Suppressor macrophage treated with lipopolysaccharide for 4 hours (primary cell): ENCODE measurements around the gene BARHL2.

Source experiments
- DNase-seq: peaks from one replicate; pipeline ENCODE4 v3.0.0-alpha.2; 2020

The BARHL2 gene

GRCh38 chr1:90716552-90717355 is at the start of gene BARHL2:
TSS of gene BARHL2 (minus strand) at chr1:90717302. CDS start at chr1:90717195, 107 bp downstream.
- DNase-seq = no peak

GRCh38 chr1:90763930-90764329 is 46.8 kb upstream of the BARHL2 start:
- DNase-seq = no peak

DNA sequence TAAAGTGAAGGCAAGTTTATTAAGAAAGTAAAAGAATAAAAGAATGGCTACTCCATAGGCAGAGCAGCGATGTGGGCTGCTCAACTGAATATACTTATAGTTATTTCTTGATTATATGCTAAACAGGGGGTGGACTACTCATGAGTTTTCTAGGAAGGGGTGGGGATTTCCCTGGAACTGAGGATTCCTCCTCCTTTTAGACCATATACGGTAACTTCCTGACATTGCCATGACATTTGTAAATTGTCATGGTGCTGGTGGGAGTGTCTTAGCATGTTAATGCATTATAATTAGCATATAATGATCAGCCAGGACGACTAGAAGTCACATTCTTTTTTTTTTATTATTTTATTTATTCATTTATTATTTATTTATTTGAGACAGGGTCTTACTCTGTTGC is 46.4 kb upstream of the BARHL2 start:
- no peak for DNase-seq

DNA sequence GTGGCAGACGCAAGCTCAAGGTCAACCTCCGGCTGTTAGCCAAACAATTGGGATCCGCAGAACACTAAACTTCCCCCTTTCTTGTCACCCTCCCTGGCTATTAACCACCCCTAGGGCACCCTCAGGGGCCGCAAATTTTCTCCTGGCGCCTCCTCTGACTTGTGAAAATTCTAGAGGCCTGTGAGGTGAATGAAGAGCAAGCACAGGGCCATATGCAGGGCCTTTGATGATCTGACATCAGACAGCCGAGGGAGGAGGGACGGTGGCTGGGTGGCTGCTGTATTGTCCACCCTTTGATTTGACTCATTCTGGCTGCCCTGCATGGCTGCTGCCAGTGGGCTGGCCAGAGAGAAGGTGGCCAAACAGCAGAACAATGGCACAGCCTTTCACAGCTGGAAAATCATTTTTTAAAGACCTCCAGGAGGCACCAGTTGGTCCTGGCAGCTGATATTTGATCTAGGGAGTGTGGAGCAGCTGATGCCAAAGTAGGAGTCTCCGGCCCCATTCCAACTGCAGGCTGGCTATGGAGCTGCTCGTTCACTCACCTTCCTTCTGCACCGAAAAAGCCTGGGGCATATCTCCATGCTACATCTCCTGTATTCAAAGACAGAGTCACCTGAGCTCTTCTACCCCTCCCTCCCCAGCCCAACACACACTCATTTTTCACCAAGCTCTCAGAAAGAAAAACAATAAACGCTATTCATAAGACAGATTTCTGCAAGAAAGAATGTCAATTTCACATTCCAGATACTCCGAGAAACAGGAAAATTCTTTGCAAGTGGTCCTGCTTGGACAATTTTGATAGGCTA is 44.9 kb upstream of the BARHL2 start:
- DNase-seq = no peak

GRCh38 chr1:90761156-90761555 is 44.1 kb upstream of the BARHL2 start:
- DNase-seq = no peak

DNA sequence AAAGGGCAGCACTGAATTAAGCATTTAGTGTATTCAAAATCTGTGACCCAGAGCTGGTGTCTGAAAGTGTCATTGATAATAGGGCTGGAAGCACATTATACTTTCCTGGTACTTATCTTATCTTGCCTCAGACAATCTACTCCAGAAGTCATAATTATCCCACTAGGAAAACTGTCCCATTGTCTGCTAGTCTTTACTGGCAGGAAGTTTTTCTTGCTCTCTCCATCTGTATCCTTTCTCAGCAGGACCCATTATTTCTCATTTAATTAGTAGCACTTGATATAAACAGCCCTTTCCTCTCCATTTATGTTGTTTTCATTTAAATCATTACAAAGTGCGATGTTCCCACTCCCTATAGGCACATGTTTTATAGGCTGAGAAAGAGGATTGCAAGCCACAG is 36.5 kb upstream of the BARHL2 start:
- no peak for DNase-seq

DNA sequence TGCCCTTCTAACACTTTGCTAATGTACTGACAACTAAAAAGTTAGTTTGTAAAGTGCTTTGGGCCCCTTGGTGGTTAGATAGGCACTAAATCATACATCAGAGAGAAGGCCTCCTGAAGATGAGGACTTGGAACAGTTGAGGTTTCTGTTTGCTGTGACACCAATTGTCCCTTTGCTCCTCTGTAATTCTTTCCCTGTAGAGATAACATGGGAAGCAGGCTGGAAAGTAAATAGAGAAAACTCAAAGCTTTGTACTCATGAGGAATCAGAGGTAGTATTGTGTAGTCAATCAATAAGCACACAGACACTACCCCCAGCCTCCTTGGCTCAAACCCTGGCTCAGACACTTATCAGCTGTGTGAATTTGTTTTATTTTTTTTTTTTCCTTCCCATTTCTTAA is 31.6 kb upstream of the BARHL2 start:
- DNase-seq = no peak

- DNase-seq = no peak
Observed at GRCh38 chr1:90746857-90747256, 29.8 kb upstream of the BARHL2 start.

GRCh38 chr1:90745972-90746371 is 28.9 kb upstream of the BARHL2 start:
- DNase-seq = no peak

DNA sequence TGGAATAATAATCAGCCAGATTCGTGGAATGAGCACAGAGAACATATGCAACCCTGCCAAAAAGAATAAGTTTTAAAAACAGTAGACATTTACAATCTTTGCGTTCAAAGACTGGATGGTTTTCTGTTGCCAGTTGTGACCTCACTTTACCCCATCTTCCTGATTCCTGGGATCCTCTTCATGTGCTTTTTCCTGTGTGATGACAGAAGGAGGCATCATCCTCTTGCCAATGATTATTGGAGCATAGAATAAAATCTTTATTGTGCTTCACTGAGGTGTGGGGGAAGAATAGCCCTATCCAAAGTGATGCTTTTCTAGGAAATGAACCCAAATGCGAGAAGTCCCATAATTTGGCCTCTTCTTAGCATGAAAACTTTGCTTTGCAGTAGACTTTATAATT is 15.0 kb upstream of the BARHL2 start:
- no peak for DNase-seq

GRCh38 chr1:90731382-90732050 is 14.4 kb upstream of the BARHL2 start:
- no peak for DNase-seq

GRCh38 chr1:90730243-90731022 is 13.3 kb upstream of the BARHL2 start:
- no peak for DNase-seq

- DNase-seq = no peak
Observed at GRCh38 chr1:90729504-90730242, 12.6 kb upstream of the BARHL2 start.

DNA sequence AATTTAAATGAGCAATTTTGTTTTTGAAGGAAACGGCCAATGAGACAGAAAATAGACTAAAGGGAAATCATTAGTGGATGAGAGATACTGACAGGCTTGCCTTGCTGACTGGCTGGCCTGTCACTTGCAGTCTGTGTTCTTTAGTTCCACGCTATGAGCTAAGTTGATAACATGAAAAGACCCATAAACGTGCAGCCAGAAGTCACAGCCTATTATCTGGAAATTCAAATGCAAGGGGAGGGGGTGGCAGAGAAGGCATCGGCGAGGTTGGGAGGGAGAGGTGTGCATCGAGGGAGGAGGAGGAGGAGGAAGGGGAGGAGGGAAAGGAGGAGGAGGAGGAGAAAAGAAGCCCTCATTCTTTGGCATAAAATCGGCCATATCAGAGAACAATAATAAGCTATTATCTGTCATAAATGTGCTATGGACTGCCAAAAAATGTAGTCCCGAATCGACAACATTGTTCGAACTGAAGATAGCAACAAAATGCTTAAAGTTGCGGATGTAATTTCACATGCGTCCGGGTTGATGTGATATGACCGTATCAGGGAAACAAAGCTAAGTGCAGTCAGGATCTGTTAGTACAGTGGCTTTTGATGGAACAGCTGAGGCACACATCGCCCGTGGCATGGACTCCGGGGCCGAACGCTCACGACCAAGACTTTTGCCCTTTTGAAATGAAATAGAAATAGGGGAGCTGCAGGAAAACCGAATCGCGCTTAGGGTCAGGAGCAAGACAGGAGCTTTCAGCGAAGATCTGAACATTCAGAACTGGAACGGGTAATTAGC is 11.6 kb upstream of the BARHL2 start:
- no peak for DNase-seq

- DNase-seq = no peak
Observed at GRCh38 chr1:90727917-90728501, 10.9 kb upstream of the BARHL2 start.

DNA sequence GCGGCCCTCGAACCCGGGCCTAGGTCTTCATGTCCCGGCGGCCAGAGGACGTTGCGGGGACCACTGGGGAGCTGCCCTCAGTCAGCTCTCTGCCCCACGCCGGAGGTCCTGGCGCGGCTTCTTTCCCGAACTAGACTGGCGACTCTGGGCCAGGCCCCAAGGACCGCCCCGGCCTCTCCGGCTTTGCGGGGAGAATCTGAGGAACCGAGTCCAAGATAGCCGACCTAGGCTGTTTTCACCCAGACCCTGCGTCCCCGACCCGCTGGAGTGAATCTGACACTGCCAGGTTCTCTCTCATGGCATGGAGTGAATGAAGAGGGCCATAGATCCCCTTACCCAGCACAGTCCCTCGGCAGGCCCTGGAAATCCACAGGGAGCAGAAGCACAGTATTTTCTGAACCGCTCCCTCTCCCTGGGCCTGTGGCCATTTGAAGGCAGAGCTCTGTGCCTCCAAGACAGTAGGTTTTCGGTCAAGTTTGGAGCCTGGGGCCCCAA is 9.9 kb upstream of the BARHL2 start:
- no peak for DNase-seq

GRCh38 chr1:90726425-90726985 is 9.4 kb upstream of the BARHL2 start:
- no peak for DNase-seq

GRCh38 chr1:90725657-90726424 is 8.7 kb upstream of the BARHL2 start:
- no peak for DNase-seq

DNA sequence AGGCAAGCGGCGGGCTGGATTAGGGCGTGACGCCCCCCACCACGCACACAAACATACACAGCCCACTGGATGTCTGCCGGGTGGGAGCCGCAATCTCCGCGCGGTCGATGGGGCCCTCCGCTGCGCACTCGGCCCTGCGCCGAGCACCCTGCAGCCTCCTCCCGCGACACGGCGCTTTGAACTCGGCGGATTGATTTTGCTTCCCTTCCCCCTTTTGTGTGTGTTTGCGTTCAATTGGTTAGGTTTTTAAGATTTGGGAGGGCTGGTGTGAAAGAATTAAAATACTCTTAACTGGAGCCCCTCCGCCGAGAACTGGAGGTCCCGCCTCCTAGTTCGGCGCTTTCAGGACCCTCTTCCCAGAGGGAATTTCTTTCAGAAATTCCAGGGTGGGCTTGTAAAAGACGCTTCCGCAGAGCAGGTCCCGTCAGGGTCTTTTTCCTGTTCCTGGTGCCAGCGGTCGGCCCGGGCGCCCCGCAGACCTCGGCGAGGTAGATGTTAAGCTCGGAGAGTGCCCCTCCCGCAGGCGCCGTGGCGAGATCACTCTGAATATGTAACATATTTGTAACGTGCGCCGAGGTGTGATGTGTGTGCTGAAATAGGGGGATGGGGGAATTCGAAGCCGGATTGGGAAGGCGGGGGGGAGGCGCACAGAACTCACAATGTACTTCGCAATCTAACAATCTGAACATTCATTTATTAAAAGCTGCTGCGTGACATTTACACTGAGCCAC is 8.0 kb upstream of the BARHL2 start:
- DNase-seq = no peak
